A549 (cell line): ENCODE measurements around the gene ZC2HC1B.

Source experiments
- CTCF ChIP-seq: fragments of >200 bp; sonication (Bioruptor Twin); formaldehyde crosslinking; IDR thresholded peaks from 3 replicates; pipeline ENCODE4 v1.5.1; 2016
- E2F6 ChIP-seq: IDR thresholded peaks from 2 replicates; pipeline ENCODE4 v1.6.1; 2012; ENCODE audit warnings: low read depth, borderline replicate concordance
- EP300 ChIP-seq, 2 experiments: fragments of >200 bp; sonication (Bioruptor Twin); formaldehyde crosslinking; IDR thresholded peaks; 2 replicates in 1 of 2; 3 replicates in 1 of 2; pipeline ENCODE4 v1.6.1; 2016 to 2017
- ESRRA ChIP-seq: fragments of 150-350 bp; IDR thresholded peaks from 2 replicates; pipeline ENCODE4 v1.6.1; 2014; ENCODE audit warnings: mild to moderate bottlenecking, low read length, borderline replicate concordance
- HDAC2 ChIP-seq: fragments of 200-600 bp; sonication (generic); IDR thresholded peaks from 2 replicates; pipeline ENCODE4 v1.6.1; 2016
- HOXB13 ChIP-seq: fragments of 250-450 bp; sonication (Bioruptor Pico); IDR thresholded peaks from 2 replicates; pipeline ENCODE4 v1.5.0; 2020; ENCODE audit warnings: low read depth, mild to moderate bottlenecking, moderate library complexity
- KDM1A ChIP-seq: fragments of 200-600 bp; sonication (generic); IDR thresholded peaks from 2 replicates; pipeline ENCODE4 v1.6.1; 2016; ENCODE audit warnings: low read depth, mild to moderate bottlenecking
- KDM5A ChIP-seq: fragments of 200-600 bp; sonication (generic); IDR thresholded peaks from 2 replicates; pipeline ENCODE4 v1.6.1; 2016; ENCODE audit warnings: antibody characterized with exemption, mild to moderate bottlenecking
- MAX ChIP-seq: IDR thresholded peaks from 2 replicates; pipeline ENCODE4 v1.6.1; 2012
- POLR2A ChIP-seq: IDR thresholded peaks from 2 replicates; pipeline ENCODE4 v1.6.1; 2012; ENCODE audit warnings: mild to moderate bottlenecking, low read length
- POLR2AphosphoS2 ChIP-seq: conservative IDR thresholded peaks from 2 replicates; pipeline ENCODE4 v1.6.1; 2012; ENCODE audit warnings: low read length, improper control_type of control experiment, inconsistent platforms
- REST ChIP-seq: fragments of 200-600 bp; sonication (generic); IDR thresholded peaks from 2 replicates; pipeline ENCODE4 v1.6.1; 2016; ENCODE audit warnings: antibody characterized with exemption, mild to moderate bottlenecking, moderate library complexity
- TP53 ChIP-seq: fragments of 250-450 bp; sonication (Bioruptor Pico); IDR thresholded peaks from 2 replicates; pipeline ENCODE4 v1.5.0; 2021; ENCODE audit warnings: mild to moderate bottlenecking, moderate library complexity

GRCh38 chr6:143911028-143911427 is 46.8 kb downstream of the ZC2HC1B start:
- TF ChIP-seq CTCF = no peak
- no peak for TF ChIP-seq MAX
- no peak for TF ChIP-seq REST
- TF ChIP-seq HDAC2 = no peak
- TF ChIP-seq E2F6 = no peak
- TF ChIP-seq KDM5A = no peak
- no peak for TF ChIP-seq EP300 (IDR thresholded peaks at IDR 0.05)
- TF ChIP-seq POLR2AphosphoS2 = no peak
- no peak for TF ChIP-seq POLR2A
- no peak for TF ChIP-seq HOXB13 (CRISPR knock-in tag)
- TF ChIP-seq TP53 (CRISPR knock-in tag) = no peak
- no peak for TF ChIP-seq ESRRA
- no peak for TF ChIP-seq KDM1A
